ENCODE measurements around the gene ATM.
"Not testable (repeated sequence)": the region's sequence is repeated elsewhere in the genome, so short reads cannot be mapped to it uniquely, and the experiment has no call there.

ATM gene

GRCh38 chr11:108293229-108293628 lies 70.4 kb downstream of the ATM start:
- DNase-seq = no peak

GRCh38 chr11:108302121-108302785 lies 79.4 kb downstream of the ATM start:
- no peak for DNase-seq

GRCh38 chr11:108307751-108308150 lies 84.9 kb downstream of the ATM start:
- DNase-seq = no peak

GRCh38 chr11:108313444-108313843 lies 90.6 kb downstream of the ATM start:
- no peak for DNase-seq

GRCh38 chr11:108316061-108316460 lies 93.2 kb downstream of the ATM start:
- DNase-seq = no peak

GRCh38 chr11:108319541-108320145 lies 96.8 kb downstream of the ATM start:
- DNase-seq = no peak

GRCh38 chr11:108322666-108323065 lies 99.8 kb downstream of the ATM start:
- no peak for DNase-seq

- no peak for DNase-seq
These were observed 101.7 kb downstream of the ATM start for GRCh38 chr11:108324587-108324986.

GRCh38 chr11:108333403-108333899 lies 110.6 kb downstream of the ATM start:
- DNase-seq = no peak

- no peak for DNase-seq
These were observed 115.9 kb downstream of the ATM start for GRCh38 chr11:108338750-108339149.

- no peak for DNase-seq
These were observed 118.1 kb downstream of the ATM start for GRCh38 chr11:108340973-108341372.

GRCh38 chr11:108341654-108342053 lies 118.8 kb downstream of the ATM start:
- no peak for DNase-seq

- DNase-seq = no peak
These were observed 120.8 kb downstream of the ATM start for GRCh38 chr11:108343714-108344113.

GRCh38 chr11:108345767-108346166 lies 122.9 kb downstream of the ATM start:
- no peak for DNase-seq

GRCh38 chr11:108346451-108346850 lies 123.6 kb downstream of the ATM start:
- no peak for DNase-seq

GRCh38 chr11:108351468-108351867 lies 128.6 kb downstream of the ATM start:
- no peak for DNase-seq

GRCh38 chr11:108364159-108364558 lies 141.3 kb downstream of the ATM start:
- DNase-seq = no peak

- DNase-seq = no peak
These were observed 145.3 kb downstream of the ATM start for GRCh38 chr11:108368134-108368533.

- DNase-seq = no peak
These were observed 146.2 kb downstream of the ATM start for GRCh38 chr11:108369064-108369463.

GRCh38 chr11:108370315-108370714 lies 147.4 kb downstream of the ATM start:
- DNase-seq = no peak

- DNase-seq = no peak
These were observed 148.1 kb downstream of the ATM start for GRCh38 chr11:108370990-108371389.

- not testable (repeated sequence) for DNase-seq
These were observed 150.6 kb downstream of the ATM start for GRCh38 chr11:108373505-108373904.

- DNase-seq = no peak
These were observed 165.7 kb downstream of the ATM start for GRCh38 chr11:108388576-108388975.

GRCh38 chr11:108392353-108392752 lies 169.5 kb downstream of the ATM start:
- DNase-seq = no peak

GRCh38 chr11:108393046-108393445 lies 170.2 kb downstream of the ATM start:
- DNase-seq = no peak

Measured in activated CD4-positive, CD25-positive, alpha-beta regulatory T cell treated with anti-CD3 and anti-CD28 coated beads, Interleukin-2, amount 50 U/mL, for 72 hours (primary cell).